Activated CD4-positive, alpha-beta T cell treated with anti-CD3 and anti-CD28 coated beads, Interleukin-10, Interleukin-2, amounts not matched to agents 100 ng/mL and 50 ng/mL, durations not matched to agents 16 hours and 8 hours (primary cell): ENCODE results near the gene EMC10.

Source experiments
- DNase-seq: peaks from one replicate; pipeline ENCODE4 v3.0.0-alpha.2; 2020

The EMC10 gene

GRCh38 chr19:50500060-50500752, 23.9 kb downstream of the EMC10 start:
- DNase-seq: no peak

GRCh38 chr19:50500753-50501151, 24.4 kb downstream of the EMC10 start:
- no peak for DNase-seq

GRCh38 chr19:50501186-50501567, 24.9 kb downstream of the EMC10 start:
- no peak for DNase-seq

GRCh38 chr19:50501568-50502475, 25.5 kb downstream of the EMC10 start:
- no peak for DNase-seq

- no peak for DNase-seq
These were observed 29.7 kb downstream of the EMC10 start for GRCh38 chr19:50505856-50506611.

GRCh38 chr19:50506700-50507099, 30.4 kb downstream of the EMC10 start:
- DNase-seq: no peak

- DNase-seq: no peak
These were observed 31.1 kb downstream of the EMC10 start for GRCh38 chr19:50507376-50507775.

GRCh38 chr19:50508843-50509190, 32.5 kb downstream of the EMC10 start:
- no peak for DNase-seq

- DNase-seq: no peak
These were observed 33.1 kb downstream of the EMC10 start for GRCh38 chr19:50509366-50509765.

- no peak for DNase-seq
These were observed 33.9 kb downstream of the EMC10 start for GRCh38 chr19:50510121-50510670.

GRCh38 chr19:50510700-50511068, 34.4 kb downstream of the EMC10 start:
- DNase-seq: no peak

GRCh38 chr19:50511069-50511822, 34.9 kb downstream of the EMC10 start, which contains the start of gene JOSD2:
Gene JOSD2 (minus strand): TSS chr19:50511191. CDS start chr19:50510431, 760 bp downstream.
- DNase-seq: peak; percentile 98

GRCh38 chr19:50512112-50512998, 36.0 kb downstream of the EMC10 start:
- DNase-seq: no peak

- no peak for DNase-seq
These were observed 36.9 kb downstream of the EMC10 start for GRCh38 chr19:50512999-50513745.

GRCh38 chr19:50513746-50514345, 37.5 kb downstream of the EMC10 start, which contains the start of gene ASPDH:
Gene ASPDH (minus strand): TSS chr19:50513913. CDS start chr19:50513823, 90 bp downstream.
- no peak for DNase-seq

- no peak for DNase-seq
These were observed 38.2 kb downstream of the EMC10 start for GRCh38 chr19:50514346-50515167.

GRCh38 chr19:50515168-50515561, 38.9 kb downstream of the EMC10 start:
- DNase-seq: no peak

- no peak for DNase-seq
These were observed 40.1 kb downstream of the EMC10 start for GRCh38 chr19:50516456-50516855.
